BJ (cell line): ENCODE data around the gene MNS1. TPM values are rescaled to one million over a fixed set of nuclear protein-coding genes. Genes with fewer than 3 reads are reported as not detected.
"Not testable (repeated sequence)": the region's sequence is repeated elsewhere in the genome, so short reads cannot be mapped to it uniquely, and the experiment has no call there.

ENCODE experiments used
- CTCF ChIA-PET: fragments of 350-600 bp; formaldehyde crosslinking; extraction: SDS; loops from one replicate; lab custom pipeline; 2021; ENCODE audit warnings: antibody characterized with exemption, inconsistent platforms; lab: Yijun Ruan, JAX
- POLR2A ChIA-PET: fragments of 300-600 bp; sonication (Branson Sonifier 250); formaldehyde crosslinking; extraction: SDS; loops from one replicate; lab custom pipeline; 2021; ENCODE audit warnings: antibody characterized with exemption; lab: Charles Lee
- DNase-seq: peaks from one replicate; pipeline ENCODE4 v3.0.0-alpha.2; 2011; ENCODE audit warnings: low read depth
- H3K27me3 ChIP-seq: 2 replicates; pipeline ENCODE4 v1.6.0; 2011; ENCODE audit warnings: low read length; ENCODE audit not compliant: control insufficient read depth, insufficient read depth
- H3K36me3 ChIP-seq: 2 replicates; pipeline ENCODE4 v1.5.1; 2011; ENCODE audit warnings: low read length; ENCODE audit not compliant: control insufficient read depth, insufficient read depth
- H3K4me3 ChIP-seq: 2 replicates; pipeline ENCODE4 v1.5.1; 2011; ENCODE audit warnings: low read depth, mild to moderate bottlenecking, control low read depth, low read length
- CTCF ChIP-seq: IDR thresholded peaks from 2 replicates; pipeline ENCODE4 v1.5.1; 2011; ENCODE audit warnings: low read depth, mild to moderate bottlenecking, control low read depth, inconsistent platforms, low read length, moderate library complexity; ENCODE audit not compliant: insufficient read depth
- polyA plus RNA-seq: library from polyadenylated mRNA; depleted of rRNA; stranded (reverse); fragments of >200 nt; gene quantifications from 2 replicates; pipeline ENCODE4 v1.2.3, GENCODE V29; 2011

The MNS1 gene
- polyA plus RNA-seq, 1 experiment: 0.32 TPM

GRCh38 chr15:56440214-56440770 is 24.6 kb downstream of the MNS1 start:
- POLR2A ChIA-PET: no interaction called here
- no peak overlapping the region for H3K4me3 ChIP-seq
- CTCF ChIA-PET: interaction anchor here (1.5 kb wide), 1 partner anchor 11 kb away, joined by 3 read pairs; no protein-coding TSS in a partner anchor
- no peaks in the 10 kb centered on the region for H3K36me3 ChIP-seq
- no peaks in the 10 kb centered on the region for H3K27me3 ChIP-seq
- DNase-seq: no peak
- no peak for TF ChIP-seq CTCF

- CTCF ChIA-PET: interaction anchor here (0.6 to 1.3 kb wide), 4 partner anchors 11 to 372 kb away, joined by 3 to 7 read pairs (median 6); no protein-coding TSS in a partner anchor
- POLR2A ChIA-PET: no interaction called here
- H3K36me3 ChIP-seq: no peaks in the 10 kb centered on the region
- TF ChIP-seq CTCF: no peak
- DNase-seq: no peak
- H3K27me3 ChIP-seq: no peaks in the 10 kb centered on the region
- no peak overlapping the region for H3K4me3 ChIP-seq
Observed at GRCh38 chr15:56432304-56432703, 32.6 kb downstream of the MNS1 start.

GRCh38 chr15:56428821-56429458 is 36.0 kb downstream of the MNS1 start:
- peak; percentile 44 for TF ChIP-seq CTCF
- ChIA-PET POLR2A (no interaction called here), CTCF (interaction anchor here (0.6 to 7.1 kb wide), 9 partner anchors 8 to 184 kb away, joined by 3 to 59 read pairs (median 3); no protein-coding TSS in a partner anchor)
- Histone ChIP-seq H3K36me3 (no peaks in the 10 kb centered on the region), H3K27me3 (no peaks in the 10 kb centered on the region), H3K4me3 (no peak overlapping the region)
- DNase-seq: no peak

GRCh38 chr15:56425976-56426375 is 39.0 kb downstream of the MNS1 start:
- TF ChIP-seq CTCF: no peak
- H3K36me3 ChIP-seq: no peaks in the 10 kb centered on the region
- no peak overlapping the region for H3K4me3 ChIP-seq
- DNase-seq: no peak
- ChIA-PET POLR2A (no interaction called here), CTCF (interaction anchor here (1.6 to 7.1 kb wide), 3 partner anchors 11 to 181 kb away, joined by 5 to 59 read pairs (median 17); no protein-coding TSS in a partner anchor)
- no peaks in the 10 kb centered on the region for H3K27me3 ChIP-seq

GRCh38 chr15:56425276-56425675 is 39.7 kb downstream of the MNS1 start:
- Histone ChIP-seq H3K27me3 (no peaks in the 10 kb centered on the region), H3K36me3 (no peaks in the 10 kb centered on the region), H3K4me3 (no peak overlapping the region)
- ChIA-PET CTCF (interaction anchor here (1.6 to 7.1 kb wide), 2 partner anchors 10 to 180 kb away, joined by 5 to 59 read pairs; no protein-coding TSS in a partner anchor), POLR2A (interaction anchor here (0.6 kb wide), 1 partner anchor 146 kb away, joined by 3 read pairs; no protein-coding TSS in a partner anchor)
- TF ChIP-seq CTCF: no peak
- no peak for DNase-seq

GRCh38 chr15:56413114-56413733 is 51.7 kb downstream of the MNS1 start:
- H3K36me3 ChIP-seq, H3K4me3 ChIP-seq, POLR2A ChIA-PET, H3K27me3 ChIP-seq, CTCF ChIA-PET, DNase-seq: not testable (repeated sequence)
